ENCODE data around the gene PREX1. TPM values are rescaled to one million over a fixed set of nuclear protein-coding genes. Genes with fewer than 3 reads are reported as not detected.
A peak's percentile ranks its signal among the peaks of the same experiment; 100 is the strongest.
"Not testable (repeated sequence)": the region's sequence is repeated elsewhere in the genome, so short reads cannot be mapped to it uniquely, and the experiment has no call there.

PREX1 gene
- total and polyA plus RNA-seq, 2 donors = 12.6 to 18.1 TPM

GRCh38 chr20:48601798-48602197 lies 226.0 kb downstream of the PREX1 start:
- H3K36me3 ChIP-seq (ENCODE audit: insufficient read depth) = no peaks in the 10 kb centered on the region
- H3K4me3 ChIP-seq (ENCODE audit: low read depth, low read length) = no peak overlapping the region
- no peak for DNase-seq (ENCODE audit: extremely low spot score)
- WGBS = 94% methylated on average over 5 of the region's 5 CpGs
- no peaks in the 10 kb centered on the region for H3K4me1 ChIP-seq (ENCODE audit: insufficient read depth)
- H3K27ac ChIP-seq (ENCODE audit: low read depth) = no peak overlapping the region

GRCh38 chr20:48600470-48600945 lies 227.3 kb downstream of the PREX1 start:
- H3K4me1 ChIP-seq (ENCODE audit: insufficient read depth) = no peaks in the 10 kb centered on the region
- no peaks in the 10 kb centered on the region for H3K36me3 ChIP-seq (ENCODE audit: insufficient read depth)
- no peak for DNase-seq (ENCODE audit: extremely low spot score)
- H3K27ac ChIP-seq (ENCODE audit: low read depth) = no peak overlapping the region
- WGBS = 93% methylated on average over 10 of the region's 10 CpGs
- H3K4me3 ChIP-seq (ENCODE audit: low read depth, low read length) = no peak overlapping the region

- Histone ChIP-seq H3K36me3 (ENCODE audit: insufficient read depth) (no peaks in the 10 kb centered on the region), H3K4me3 (ENCODE audit: low read depth, low read length) (no peak overlapping the region), H3K4me1 (ENCODE audit: insufficient read depth) (no peaks in the 10 kb centered on the region), H3K27ac (ENCODE audit: low read depth) (no peak overlapping the region)
- WGBS = 92% methylated on average over 11 of the region's 11 CpGs
- DNase-seq (ENCODE audit: extremely low spot score) = no peak
Measured at GRCh38 chr20:48599748-48600469, 227.9 kb downstream of the PREX1 start.

GRCh38 chr20:48599106-48599747 lies 228.6 kb downstream of the PREX1 start:
- Histone ChIP-seq H3K4me1 (ENCODE audit: insufficient read depth) (no peaks in the 10 kb centered on the region), H3K27ac (ENCODE audit: low read depth) (no peak overlapping the region), H3K4me3 (ENCODE audit: low read depth, low read length) (no peak overlapping the region), H3K36me3 (ENCODE audit: insufficient read depth) (no peaks in the 10 kb centered on the region)
- DNase-seq (ENCODE audit: extremely low spot score) = no peak
- WGBS = 93% methylated on average over 7 of the region's 7 CpGs

GRCh38 chr20:48598303-48598941 lies 229.4 kb downstream of the PREX1 start:
- DNase-seq (ENCODE audit: extremely low spot score); H3K4me1 ChIP-seq (ENCODE audit: insufficient read depth); H3K36me3 ChIP-seq (ENCODE audit: insufficient read depth); H3K27ac ChIP-seq (ENCODE audit: low read depth); H3K4me3 ChIP-seq (ENCODE audit: low read depth, low read length): not testable (repeated sequence)
- WGBS = 85% methylated on average over 16 of the region's 16 CpGs

GRCh38 chr20:48597521-48598302 lies 230.1 kb downstream of the PREX1 start:
- Histone ChIP-seq H3K27ac (ENCODE audit: low read depth) (no peak overlapping the region), H3K4me1 (ENCODE audit: insufficient read depth) (no peaks in the 10 kb centered on the region), H3K4me3 (ENCODE audit: low read depth, low read length) (no peak overlapping the region), H3K36me3 (ENCODE audit: insufficient read depth) (no peaks in the 10 kb centered on the region)
- DNase-seq (ENCODE audit: extremely low spot score) = no peak
- 83% methylated on average over 12 of the region's 12 CpGs for WGBS

GRCh38 chr20:48596334-48596898 lies 231.4 kb downstream of the PREX1 start:
- Histone ChIP-seq H3K27ac (ENCODE audit: low read depth) (no peak overlapping the region), H3K4me1 (ENCODE audit: insufficient read depth) (no peaks in the 10 kb centered on the region), H3K36me3 (ENCODE audit: insufficient read depth) (no peaks in the 10 kb centered on the region), H3K4me3 (ENCODE audit: low read depth, low read length) (no peak overlapping the region)
- DNase-seq (ENCODE audit: extremely low spot score) = no peak
- 95% methylated on average over 4 of the region's 4 CpGs for WGBS

GRCh38 chr20:48595495-48596333 lies 232.1 kb downstream of the PREX1 start:
- peak; percentile 64 for DNase-seq (ENCODE audit: extremely low spot score)
- Histone ChIP-seq H3K4me1 (ENCODE audit: insufficient read depth) (no peaks in the 10 kb centered on the region), H3K4me3 (ENCODE audit: low read depth, low read length) (no peak overlapping the region), H3K27ac (ENCODE audit: low read depth) (no peak overlapping the region), H3K36me3 (ENCODE audit: insufficient read depth) (no peaks in the 10 kb centered on the region)
- WGBS = 29% methylated on average over 10 of the region's 10 CpGs

- no peak for DNase-seq (ENCODE audit: extremely low spot score)
- WGBS = 86% methylated on average over 3 of the region's 3 CpGs
- Histone ChIP-seq H3K27ac (ENCODE audit: low read depth) (no peak overlapping the region), H3K4me1 (ENCODE audit: insufficient read depth) (no peaks in the 10 kb centered on the region), H3K4me3 (ENCODE audit: low read depth, low read length) (no peak overlapping the region), H3K36me3 (ENCODE audit: insufficient read depth) (no peaks in the 10 kb centered on the region)
Measured at GRCh38 chr20:48594533-48594932, 233.3 kb downstream of the PREX1 start.

GRCh38 chr20:48592107-48592940 lies 235.5 kb downstream of the PREX1 start:
- H3K27ac ChIP-seq (ENCODE audit: low read depth) = no peak overlapping the region
- no peak for DNase-seq (ENCODE audit: extremely low spot score)
- no peaks in the 10 kb centered on the region for H3K36me3 ChIP-seq (ENCODE audit: insufficient read depth)
- H3K4me1 ChIP-seq (ENCODE audit: insufficient read depth) = no peaks in the 10 kb centered on the region
- WGBS = 94% methylated on average over 8 of the region's 8 CpGs
- H3K4me3 ChIP-seq (ENCODE audit: low read depth, low read length) = no peak overlapping the region

- H3K27ac ChIP-seq (ENCODE audit: low read depth) = no peak overlapping the region
- H3K4me3 ChIP-seq (ENCODE audit: low read depth, low read length) = no peak overlapping the region
- no peaks in the 10 kb centered on the region for H3K36me3 ChIP-seq (ENCODE audit: insufficient read depth)
- WGBS = 70% methylated on average over 8 of the region's 8 CpGs
- H3K4me1 ChIP-seq (ENCODE audit: insufficient read depth) = no peaks in the 10 kb centered on the region
- no peak for DNase-seq (ENCODE audit: extremely low spot score)
Measured at GRCh38 chr20:48586730-48587129, 241.1 kb downstream of the PREX1 start.
